Lower lobe of right lung (tissue), 2 donors: ENCODE data around the gene SPINK2. TPM values are rescaled to one million over a fixed set of nuclear protein-coding genes. Genes with fewer than 3 reads are reported as not detected.

Experiments used
- ATAC-seq, 2 donors: fragments of 200-7000 bp; cut with Tn5 transposase; one replicate each; pipeline ENCODE4 v1.9.1; 2020 to 2022; ENCODE audit warnings: mild to moderate bottlenecking in 2 of 2, moderate library complexity in 2 of 2
- DNase-seq: peaks from one replicate; pipeline ENCODE4 v3.0.0-alpha.2; 2020
- H3K27ac ChIP-seq: fragments of 200-600 bp; one replicate; pipeline ENCODE4 v1.8.0; 2022
- H3K27me3 ChIP-seq: fragments of 200-600 bp; one replicate; pipeline ENCODE4 v1.8.0; 2022; ENCODE audit warnings: low read depth
- H3K36me3 ChIP-seq: fragments of 200-600 bp; one replicate; pipeline ENCODE4 v1.8.0; 2022; ENCODE audit warnings: mild to moderate bottlenecking
- H3K4me1 ChIP-seq: fragments of 200-600 bp; one replicate; pipeline ENCODE4 v1.8.0; 2022
- H3K4me3 ChIP-seq: fragments of 200-600 bp; one replicate; pipeline ENCODE4 v1.8.0; 2022; ENCODE audit warnings: mild to moderate bottlenecking
- H3K9me3 ChIP-seq: fragments of 200-600 bp; one replicate; pipeline ENCODE4 v1.8.0; 2022
- CTCF ChIP-seq: fragments of 200-600 bp; IDR thresholded peaks from one replicate; pipeline ENCODE4 v1.8.0; 2022; ENCODE audit warnings: antibody characterized with exemption, mild to moderate bottlenecking
- intact Hi-C: fragments of 100-400 bp; cut with DNase I; formaldehyde crosslinking; loops from one replicate; pipeline ENCODE4 v1.11.0; 2022
- total RNA-seq: library from RNA; stranded (reverse); fragmentation: NEBNext Ultra II Directional; extraction: Animal tissue kit (Norgen Biotek cat#: 25700); gene quantifications from one replicate; pipeline ENCODE4 v1.2.1, GENCODE V29; 2021
- donor health status: DM: no; HTN: yes; CAD: no; lungs with severe emphysema.

Gene SPINK2
- total RNA-seq, 1 donor from 2014 or later = not detected

GRCh38 chr4:56762484-56763250 lies 58.8 kb downstream of the SPINK2 start:
- H3K4me3 ChIP-seq = no peak overlapping the region
- ATAC-seq = no peak
- no peaks in the 10 kb centered on the region for H3K9me3 ChIP-seq
- TF ChIP-seq CTCF = no peak
- H3K4me1 ChIP-seq = peaks cover 17% of the 10 kb centered on the region
- no peak for DNase-seq
- no peak overlapping the region for H3K27ac ChIP-seq
- intact Hi-C loops = no loop called here
- no peaks in the 10 kb centered on the region for H3K27me3 ChIP-seq
- no peaks in the 10 kb centered on the region for H3K36me3 ChIP-seq

- Histone ChIP-seq H3K9me3 (no peaks in the 10 kb centered on the region), H3K4me3 (no peak overlapping the region), H3K27me3 (no peaks in the 10 kb centered on the region), H3K36me3 (no peaks in the 10 kb centered on the region), H3K4me1 (peaks cover 28% of the 10 kb centered on the region), H3K27ac (no peak overlapping the region)
- no peak for TF ChIP-seq CTCF
- DNase-seq (no peak), ATAC-seq (no peak)
- intact Hi-C loops = no loop called here
Measured at GRCh38 chr4:56760183-56760582, 61.3 kb downstream of the SPINK2 start.

Other genes starting within 250 kb of the SPINK2 start
- gene HOPX, start 140.4 kb downstream of the SPINK2 start, total RNA-seq = 341 TPM
- gene REST, start 86.2 kb upstream of the SPINK2 start, total RNA-seq = 39.5 TPM
- 14.9 TPM for gene NOA1, start 155.9 kb upstream of the SPINK2 start, total RNA-seq
- 67.8 TPM for gene POLR2B, start 157.2 kb upstream of the SPINK2 start, total RNA-seq